Motor neuron (in vitro differentiated cells): ENCODE measurements around the gene BOLA2B. TPM values are rescaled to one million over a fixed set of nuclear protein-coding genes. Genes with fewer than 3 reads are reported as not detected.
"Not testable (repeated sequence)": the region's sequence is repeated elsewhere in the genome, so short reads cannot be mapped to it uniquely, and the experiment has no call there.

Experiments
- ATAC-seq, 8 experiments: fragments of 200-7000 bp; cut with Tn5 transposase; replicated peaks in 6 of 8; 2 replicates each; pipeline ENCODE4 v1.8.0; 2021; ENCODE audit warnings: mild to moderate bottlenecking in 8 of 8, moderate library complexity in 8 of 8
- H3K27ac ChIP-seq, 2 donors: fragments of 250-450 bp; sonication (Bioruptor Pico); 2 replicates each; pipeline ENCODE4 v1.9.0; 2021; ENCODE audit warnings: antibody characterized with exemption in 2 of 2, mild to moderate bottlenecking in 2 of 2, moderate library complexity in 1 of 2
- H3K4me1 ChIP-seq, 2 donors: fragments of 250-450 bp; sonication (Bioruptor Pico); replicated peaks in 1 of 2; 2 replicates each; pipeline ENCODE4 v1.6.1; 2021; ENCODE audit warnings: antibody characterized with exemption in 2 of 2, mild to moderate bottlenecking in 2 of 2, moderate library complexity in 1 of 2
- H3K4me3 ChIP-seq, 5 donors: fragments of 250-450 bp; sonication (Bioruptor Pico); 2 replicates each; pipeline ENCODE4 v1.9.0; 2021; ENCODE audit warnings: antibody characterized with exemption in 5 of 5, mild to moderate bottlenecking in 5 of 5, moderate library complexity in 4 of 5
- WGBS, 10 experiments: fragments of 450-650 bp; shearing (Covaris generic); methylation state at CpG; one replicate each; pipeline ENCODE4 v1.0.0; 2022; 5-methylcytosine and 5-hydroxymethylcytosine counted together
- in situ Hi-C, 9 experiments: fragments of 400-800 bp; cut with MboI; loops; one replicate each; pipeline ENCODE4 v1.15.0; 2021; ENCODE audit warnings: low sequenced_read_pairs in 9 of 9, low pct_unique_long_range_greater_than_20kb in 2 of 9; ENCODE audit not compliant: unreplicated experiment in 9 of 9
- total RNA-seq, 8 experiments: library from RNA; unstranded; fragments of 300-600 nt; gene quantifications; 2 replicates each; pipeline versions ENCODE4 v1.2.3 to v1.2.4, GENCODE V29; 2022

Gene BOLA2B
- total RNA-seq, 8 experiments from 2014 or later, result 80.6 to 216 (median 144) TPM

GRCh38 chr16:30176876-30177275, 16.6 kb downstream of the BOLA2B start:
- H3K4me3 ChIP-seq, in situ Hi-C loops, ATAC-seq, H3K4me1 ChIP-seq, H3K27ac ChIP-seq: not testable (repeated sequence)
- 50 to 100% (median 80%) methylated on average over 1 to 4 of the region's 6 CpGs; no CpG with 5 or more reads in 1 of the 10 experiments for WGBS, 10 experiments

DNA sequence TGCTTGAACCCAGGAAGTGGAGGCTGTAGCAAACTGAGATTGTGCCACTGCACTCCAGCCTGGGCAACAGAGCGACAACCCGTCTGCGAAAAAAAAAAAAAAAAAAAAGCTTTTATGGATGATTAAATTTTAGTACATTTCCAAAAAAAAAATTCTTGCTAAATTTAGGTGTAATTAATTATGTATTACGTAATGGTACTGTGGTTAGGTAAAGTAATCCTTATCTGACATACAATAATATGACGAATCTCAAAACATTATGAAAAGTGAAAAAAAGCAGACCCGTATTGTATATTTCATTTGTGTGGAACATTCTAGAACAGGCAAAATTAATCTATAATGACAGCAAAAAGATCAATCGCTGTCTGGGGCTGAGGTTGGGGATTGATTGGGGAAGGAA, 20.4 kb downstream of the BOLA2B start:
- 61 to 97% (median 83%) methylated on average over 2 to 7 of the region's 7 CpGs for WGBS, 10 experiments
- no peaks in the 10 kb centered on the region for H3K4me1 ChIP-seq
- H3K4me3 ChIP-seq, result no peak overlapping the region
- ATAC-seq, result no peak
- no peak overlapping the region for H3K27ac ChIP-seq
- in situ Hi-C loops, result no loop called here

- in situ Hi-C loops, H3K27ac ChIP-seq, ATAC-seq, H3K4me1 ChIP-seq, H3K4me3 ChIP-seq: not testable (repeated sequence)
- WGBS, 10 experiments, result no CpG with 5 or more reads among the region's 31 CpGs
Observed at GRCh38 chr16:30170145-30170544, 23.3 kb downstream of the BOLA2B start.

DNA sequence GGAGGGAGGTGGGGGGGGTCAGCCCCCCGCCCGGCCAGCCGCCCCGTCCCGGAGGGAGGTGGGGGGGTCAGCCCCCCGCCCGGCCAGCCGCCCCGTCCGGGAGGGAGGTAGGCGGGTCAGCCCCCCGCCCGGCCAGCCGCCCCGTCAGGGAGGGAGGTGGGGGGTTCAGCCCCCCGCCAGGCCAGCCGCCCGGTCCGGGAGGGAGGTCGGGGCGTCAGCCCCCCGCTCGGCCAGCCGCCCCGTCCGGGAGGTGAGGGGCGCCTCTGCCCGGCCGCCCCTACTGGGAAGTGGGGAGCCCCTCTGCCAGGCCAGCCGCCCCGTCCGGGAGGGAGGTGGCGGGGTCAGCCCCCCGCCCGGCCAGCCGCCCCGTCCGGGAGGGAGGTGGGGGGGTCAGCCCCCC, 24.1 kb downstream of the BOLA2B start:
- in situ Hi-C loops, H3K27ac ChIP-seq, H3K4me3 ChIP-seq: not testable (repeated sequence)

GRCh38 chr16:30168746-30169145, 24.7 kb downstream of the BOLA2B start:
- ATAC-seq, H3K4me3 ChIP-seq, H3K27ac ChIP-seq, H3K4me1 ChIP-seq, in situ Hi-C loops: not testable (repeated sequence)
- WGBS, 10 experiments, result no CpG with 5 or more reads among the region's 29 CpGs

More for the DNA sequence above, 24.1 kb downstream of the BOLA2B start:
- ATAC-seq, H3K4me1 ChIP-seq: not testable (repeated sequence)
- no CpG with 5 or more reads among the region's 38 CpGs for WGBS, 10 experiments

- ATAC-seq, result no peak
- H3K27ac ChIP-seq, result no peak overlapping the region
- WGBS, 10 experiments, result 75 to 90% (median 85%) methylated on average over 1 to 10 of the region's 11 CpGs; no CpG with 5 or more reads in 2 of the 10 experiments
- no peak overlapping the region for H3K4me3 ChIP-seq
- in situ Hi-C loops, result no loop called here
- no peaks in the 10 kb centered on the region for H3K4me1 ChIP-seq
Observed at GRCh38 chr16:30166202-30166902, 27.1 kb downstream of the BOLA2B start.

GRCh38 chr16:30163538-30163937, 29.9 kb downstream of the BOLA2B start:
- ATAC-seq, result no peak
- 33 to 100% (median 73%) methylated on average over 1 to 3 of the region's 3 CpGs; no CpG with 5 or more reads in 2 of the 10 experiments for WGBS, 10 experiments
- no peak overlapping the region for H3K4me3 ChIP-seq
- no peaks in the 10 kb centered on the region for H3K4me1 ChIP-seq
- no peak overlapping the region for H3K27ac ChIP-seq
- in situ Hi-C loops, result no loop called here

GRCh38 chr16:30157214-30157613, 36.3 kb downstream of the BOLA2B start:
- WGBS, 10 experiments, result 0 to 80% (median 47%) methylated on average over 1 of the region's 1 CpG; no CpG with 5 or more reads in 2 of the 10 experiments
- in situ Hi-C loops, result no loop called here
- no peaks in the 10 kb centered on the region for H3K4me1 ChIP-seq
- H3K4me3 ChIP-seq, result no peak overlapping the region
- ATAC-seq, result no peak
- no peak overlapping the region for H3K27ac ChIP-seq

GRCh38 chr16:30155188-30155587, 38.3 kb downstream of the BOLA2B start:
- 58 to 100% (median 88%) methylated on average over 2 to 4 of the region's 5 CpGs; no CpG with 5 or more reads in 1 of the 10 experiments for WGBS, 10 experiments
- no peaks in the 10 kb centered on the region for H3K4me1 ChIP-seq
- ATAC-seq, result no peak
- no peak overlapping the region for H3K4me3 ChIP-seq
- H3K27ac ChIP-seq, result no peak overlapping the region
- in situ Hi-C loops, result no loop called here

DNA sequence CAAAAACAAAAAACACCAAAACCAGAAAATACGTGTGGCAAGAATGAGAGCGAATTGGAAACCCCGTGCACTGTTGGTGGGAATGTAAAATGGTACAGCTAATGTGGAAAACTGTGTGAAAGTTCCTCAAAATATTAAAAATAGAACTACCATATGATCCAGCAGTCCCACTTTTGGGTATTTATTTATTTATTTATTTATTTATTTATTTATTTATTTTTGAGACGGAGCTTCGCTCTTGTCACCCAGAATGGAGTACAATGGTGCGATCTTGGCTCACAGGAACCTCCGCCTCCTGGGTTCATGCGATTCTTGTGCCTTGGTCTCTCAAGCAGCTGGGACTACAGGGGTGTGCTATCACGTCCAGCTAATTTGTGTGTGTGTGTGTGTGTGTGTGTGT, 40.9 kb downstream of the BOLA2B start:
- no peak for ATAC-seq
- in situ Hi-C loops, result no loop called here
- H3K4me1 ChIP-seq, result no peaks in the 10 kb centered on the region
- H3K4me3 ChIP-seq, result no peak overlapping the region
- 73 to 96% (median 92%) methylated on average over 2 to 9 of the region's 9 CpGs; no CpG with 5 or more reads in 2 of the 10 experiments for WGBS, 10 experiments
- no peak overlapping the region for H3K27ac ChIP-seq

DNA sequence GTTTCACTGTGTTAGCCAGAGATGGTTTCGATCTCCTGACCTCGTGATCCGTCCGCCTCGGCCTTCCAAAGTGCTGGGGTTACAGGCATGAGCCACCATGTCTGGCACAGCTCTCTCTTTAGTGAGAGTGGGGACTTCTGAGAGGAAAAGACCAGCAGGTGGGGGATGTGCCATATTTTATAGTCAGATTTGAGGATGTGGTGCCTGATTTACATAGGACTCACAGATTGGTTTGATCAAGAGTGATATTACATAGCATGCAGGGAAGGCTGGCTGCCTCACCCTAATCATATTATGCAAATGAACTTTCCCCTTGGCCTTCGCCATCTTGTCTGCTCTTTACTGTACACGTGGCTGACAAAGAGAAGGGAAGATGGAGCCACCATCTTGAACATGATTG, 42.4 kb downstream of the BOLA2B start:
- Histone ChIP-seq H3K27ac (no peak overlapping the region), H3K4me3 (no peak overlapping the region), H3K4me1 (no peaks in the 10 kb centered on the region)
- ATAC-seq, result no peak
- WGBS, 10 experiments, result 63 to 100% (median 82%) methylated on average over 1 to 7 of the region's 7 CpGs; no CpG with 5 or more reads in 4 of the 10 experiments
- in situ Hi-C loops, result no loop called here

- H3K4me1 ChIP-seq, result no peaks in the 10 kb centered on the region
- in situ Hi-C loops, result no loop called here
- 25 to 88% (median 72%) methylated on average over 2 to 5 of the region's 5 CpGs; no CpG with 5 or more reads in 1 of the 10 experiments for WGBS, 10 experiments
- no peak overlapping the region for H3K4me3 ChIP-seq
- ATAC-seq, result no peak
- H3K27ac ChIP-seq, result no peak overlapping the region
Observed at GRCh38 chr16:30149250-30149930, 44.1 kb downstream of the BOLA2B start.

- 58 to 100% (median 85%) methylated on average over 1 to 2 of the region's 3 CpGs; no CpG with 5 or more reads in 4 of the 10 experiments for WGBS, 10 experiments
- Histone ChIP-seq H3K4me1 (no peaks in the 10 kb centered on the region), H3K27ac (no peak overlapping the region), H3K4me3 (no peak overlapping the region)
- in situ Hi-C loops, result no loop called here
- no peak for ATAC-seq
Observed at GRCh38 chr16:30147843-30148510, 45.5 kb downstream of the BOLA2B start.
